ENCODE data around the gene KCTD20. TPM values are rescaled to one million over a fixed set of nuclear protein-coding genes. Genes with fewer than 3 reads are reported as not detected.

Gene KCTD20
- total and polyA plus RNA-seq, 10 of the 15 experiments (the other 5 are each of a cell fraction or from before 2014, with no cell fraction given) = 18.1 to 77.0 (median 50.5) TPM

DNA sequence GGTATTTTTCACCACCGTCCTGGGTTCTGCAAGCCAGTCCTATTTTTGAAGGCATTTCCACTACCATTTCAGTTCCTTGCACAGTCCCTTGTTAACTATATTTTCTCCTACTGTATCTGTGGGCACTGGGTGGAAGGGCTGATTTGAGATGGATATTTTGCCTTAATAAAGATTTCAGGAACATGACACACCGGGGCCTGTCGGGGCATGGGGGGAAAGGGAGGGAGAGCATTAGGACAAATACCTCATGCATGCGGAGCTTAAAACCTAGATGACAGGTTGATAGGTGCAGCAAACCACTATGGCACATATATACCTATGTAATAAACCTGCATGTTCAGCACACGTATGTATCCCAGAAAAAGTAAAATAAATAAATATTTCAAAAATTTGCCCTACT, 82.1 kb downstream of the KCTD20 start:
- CTCF ChIA-PET = no interaction called here
- FAIRE-seq (no peak), ATAC-seq (no peak), DNase-seq (ENCODE audit: low read depth, low spot score) (no peak)
- WGBS (ENCODE audit: insufficient coverage, insufficient replicate concordance, low lambda C conversion rate, missing lambda C conversion rate) = 100% methylated on average over 5 of the region's 5 CpGs
- intact Hi-C loops (cut with micrococcal nuclease; ENCODE audit: unreplicated experiment) = no loop called here
- POLR2A ChIA-PET = no interaction called here
- no peak for TF ChIP-seq CREM (IDR thresholded peaks at IDR 0.05; ENCODE audit: low read depth)
- TF ChIP-seq ASH2L (IDR thresholded peaks at IDR 0.05; ENCODE audit: borderline replicate concordance, low read depth) = no peak
- TF ChIP-seq JUND (IDR thresholded peaks at IDR 0.05; ENCODE audit: low read depth, low read length) = no peak
- no peak for TF ChIP-seq POU2F2 (IDR thresholded peaks at IDR 0.05; ENCODE audit: borderline replicate concordance, low read depth, low read length)
- TF ChIP-seq NR2C2 (IDR thresholded peaks at IDR 0.05; ENCODE audit: borderline replicate concordance, control insufficient read depth, insufficient read length, low read depth) = no peak
- Histone ChIP-seq H3K9ac (ENCODE audit: control insufficient read depth, insufficient read depth, low read length) (no peak overlapping the region), H3K79me2 (ENCODE audit: control insufficient read depth, insufficient read depth, low read length) (no peaks in the 10 kb centered on the region), H3K4me1 (ENCODE audit: control insufficient read depth, insufficient read depth, low read length) (no peaks in the 10 kb centered on the region), H3K27me3 (replicated peaks in 1 of 2; ENCODE audit: control insufficient read depth in 2 of 2, insufficient read depth in 2 of 2, low read length in 1 of 2) (no peaks in the 10 kb centered on the region), H3K36me3 (ENCODE audit: control insufficient read depth in 2 of 2, insufficient read depth in 2 of 2, low read length in 1 of 2) (peaks cover 0 to 16% of the 10 kb centered on the region in 2 experiments; a peak in 2 of 4 replicates), H3K9me3 (replicated peaks; ENCODE audit: control insufficient read depth, insufficient read depth, low read length) (no peaks in the 10 kb centered on the region), H2AFZ (ENCODE audit: control insufficient read depth, low read depth, low read length) (no peak overlapping the region), H3K4me3 (no peak overlapping the region), H3K4me2 (ENCODE audit: control insufficient read depth, insufficient read depth) (no peak overlapping the region), H4K20me1 (ENCODE audit: control insufficient read depth, insufficient read depth) (no peaks in the 10 kb centered on the region), H3K27ac (ENCODE audit: control insufficient read depth, insufficient read depth) (no peak overlapping the region)
- SMC1A ChIA-PET (ENCODE audit: uncharacterized antibody, unreplicated experiment) = no interaction called here
- RAD21 ChIA-PET (ENCODE audit: unreplicated experiment) = no interaction called here
- in situ Hi-C loops (cut with MboI) = no loop called here
- BruUV-seq (replicated peaks) = no TSS peak

DNA sequence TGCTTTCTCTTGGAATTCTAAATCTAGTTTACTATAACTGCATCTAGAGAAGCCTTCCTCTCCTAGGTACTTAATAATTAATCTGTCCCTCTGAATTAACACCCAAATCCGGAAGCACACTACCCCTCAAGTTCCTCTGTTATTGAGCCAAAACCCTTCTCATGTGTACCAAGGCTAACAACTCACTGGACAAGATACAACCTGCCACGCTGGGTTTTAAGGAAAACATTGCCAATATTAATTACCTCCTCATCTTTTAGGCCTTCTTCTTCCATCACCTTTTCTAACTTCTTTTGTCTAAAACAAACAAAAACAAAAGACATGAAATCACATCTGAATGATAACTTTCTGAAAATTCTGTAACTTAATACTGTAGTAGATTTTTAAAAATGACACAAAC, 82.5 kb downstream of the KCTD20 start:
- in situ Hi-C loops (cut with MboI) = no loop called here
- H3K36me3 ChIP-seq (ENCODE audit: control insufficient read depth in 2 of 2, insufficient read depth in 2 of 2, low read length in 1 of 2) = peaks cover 0 to 16% of the 10 kb centered on the region in 2 experiments; a peak in 2 of 4 replicates
- TF ChIP-seq JUND (IDR thresholded peaks at IDR 0.05; ENCODE audit: low read depth, low read length) = no peak
- no peak for TF ChIP-seq ZNF24 (IDR thresholded peaks at IDR 0.05)
- no peak for TF ChIP-seq NFIC (IDR thresholded peaks at IDR 0.05; ENCODE audit: low read depth, low read length)
- no peak for TF ChIP-seq CHD4 (IDR thresholded peaks at IDR 0.05)
- TF ChIP-seq, protein P1, sequence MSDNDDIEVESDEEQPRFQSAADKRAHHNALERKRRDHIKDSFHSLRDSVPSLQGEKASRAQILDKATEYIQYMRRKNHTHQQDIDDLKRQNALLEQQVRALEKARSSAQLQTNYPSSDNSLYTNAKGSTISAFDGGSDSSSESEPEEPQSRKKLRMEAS (IDR thresholded peaks at IDR 0.05; ENCODE audit: low read depth, low read length) = no peak
- TF ChIP-seq, protein P2, sequence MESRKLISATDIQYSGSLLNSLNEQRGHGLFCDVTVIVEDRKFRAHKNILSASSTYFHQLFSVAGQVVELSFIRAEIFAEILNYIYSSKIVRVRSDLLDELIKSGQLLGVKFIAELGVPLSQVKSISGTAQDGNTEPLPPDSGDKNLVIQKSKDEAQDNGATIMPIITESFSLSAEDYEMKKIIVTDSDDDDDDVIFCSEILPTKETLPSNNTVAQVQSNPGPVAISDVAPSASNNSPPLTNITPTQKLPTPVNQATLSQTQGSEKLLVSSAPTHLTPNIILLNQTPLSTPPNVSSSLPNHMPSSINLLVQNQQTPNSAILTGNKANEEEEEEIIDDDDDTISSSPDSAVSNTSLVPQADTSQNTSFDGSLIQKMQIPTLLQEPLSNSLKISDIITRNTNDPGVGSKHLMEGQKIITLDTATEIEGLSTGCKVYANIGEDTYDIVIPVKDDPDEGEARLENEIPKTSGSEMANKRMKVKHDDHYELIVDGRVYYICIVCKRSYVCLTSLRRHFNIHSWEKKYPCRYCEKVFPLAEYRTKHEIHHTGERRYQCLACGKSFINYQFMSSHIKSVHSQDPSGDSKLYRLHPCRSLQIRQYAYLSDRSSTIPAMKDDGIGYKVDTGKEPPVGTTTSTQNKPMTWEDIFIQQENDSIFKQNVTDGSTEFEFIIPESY (IDR thresholded peaks at IDR 0.05) = no peak
- TF ChIP-seq, protein P3, sequence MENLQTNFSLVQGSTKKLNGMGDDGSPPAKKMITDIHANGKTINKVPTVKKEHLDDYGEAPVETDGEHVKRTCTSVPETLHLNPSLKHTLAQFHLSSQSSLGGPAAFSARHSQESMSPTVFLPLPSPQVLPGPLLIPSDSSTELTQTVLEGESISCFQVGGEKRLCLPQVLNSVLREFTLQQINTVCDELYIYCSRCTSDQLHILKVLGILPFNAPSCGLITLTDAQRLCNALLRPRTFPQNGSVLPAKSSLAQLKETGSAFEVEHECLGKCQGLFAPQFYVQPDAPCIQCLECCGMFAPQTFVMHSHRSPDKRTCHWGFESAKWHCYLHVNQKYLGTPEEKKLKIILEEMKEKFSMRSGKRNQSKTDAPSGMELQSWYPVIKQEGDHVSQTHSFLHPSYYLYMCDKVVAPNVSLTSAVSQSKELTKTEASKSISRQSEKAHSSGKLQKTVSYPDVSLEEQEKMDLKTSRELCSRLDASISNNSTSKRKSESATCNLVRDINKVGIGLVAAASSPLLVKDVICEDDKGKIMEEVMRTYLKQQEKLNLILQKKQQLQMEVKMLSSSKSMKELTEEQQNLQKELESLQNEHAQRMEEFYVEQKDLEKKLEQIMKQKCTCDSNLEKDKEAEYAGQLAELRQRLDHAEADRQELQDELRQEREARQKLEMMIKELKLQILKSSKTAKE (IDR thresholded peaks at IDR 0.05; ENCODE audit: low read depth, poor library complexity, severe bottlenecking) = no peak
- TF ChIP-seq WRNIP1 (IDR thresholded peaks at IDR 0.05; ENCODE audit: borderline replicate concordance, low read depth, low read length) = no peak
- TF ChIP-seq FOXM1 (IDR thresholded peaks at IDR 0.05; ENCODE audit: low read depth, low read length) = no peak
- TF ChIP-seq SMAD5 (IDR thresholded peaks at IDR 0.05; ENCODE audit: low read depth) = no peak

More for the DNA sequence above, 82.5 kb downstream of the KCTD20 start:
- H3K4me1 ChIP-seq (ENCODE audit: control insufficient read depth, insufficient read depth, low read length) = no peaks in the 10 kb centered on the region
- H3K4me2 ChIP-seq (ENCODE audit: control insufficient read depth, insufficient read depth) = no peak overlapping the region
- SMC1A ChIA-PET (ENCODE audit: uncharacterized antibody, unreplicated experiment) = no interaction called here
- intact Hi-C loops (cut with micrococcal nuclease; ENCODE audit: unreplicated experiment) = no loop called here
- H2AFZ ChIP-seq (ENCODE audit: control insufficient read depth, low read depth, low read length) = no peak overlapping the region
- no peaks in the 10 kb centered on the region for H4K20me1 ChIP-seq (ENCODE audit: control insufficient read depth, insufficient read depth)
- no TSS peak for BruUV-seq (replicated peaks)
- H3K9me3 ChIP-seq (replicated peaks; ENCODE audit: control insufficient read depth, insufficient read depth, low read length) = no peaks in the 10 kb centered on the region
- CTCF ChIA-PET = interaction anchor here (1.1 kb wide), 1 partner anchor 8 kb away, joined by 3 read pairs; no protein-coding TSS in a partner anchor
- H3K27ac ChIP-seq (ENCODE audit: control insufficient read depth, insufficient read depth) = no peak overlapping the region
- DNase-seq (ENCODE audit: low read depth, low spot score) = no peak
- RAD21 ChIA-PET (ENCODE audit: unreplicated experiment) = no interaction called here
- POLR2A ChIA-PET = no interaction called here
- no peak for ATAC-seq
- FAIRE-seq = no peak
- H3K9ac ChIP-seq (ENCODE audit: control insufficient read depth, insufficient read depth, low read length) = no peak overlapping the region
- H3K27me3 ChIP-seq (replicated peaks in 1 of 2; ENCODE audit: control insufficient read depth in 2 of 2, insufficient read depth in 2 of 2, low read length in 1 of 2) = no peaks in the 10 kb centered on the region
- H3K4me3 ChIP-seq = no peak overlapping the region
- H3K79me2 ChIP-seq (ENCODE audit: control insufficient read depth, insufficient read depth, low read length) = no peaks in the 10 kb centered on the region
- WGBS (ENCODE audit: insufficient coverage, insufficient replicate concordance, low lambda C conversion rate, missing lambda C conversion rate) = 98% methylated on average over 2 of the region's 2 CpGs
